HCT116 (cell line): ENCODE measurements around the gene C2. TPM values are rescaled to one million over a fixed set of nuclear protein-coding genes. Genes with fewer than 3 reads are reported as not detected.
"Not testable (repeated sequence)": the region's sequence is repeated elsewhere in the genome, so short reads cannot be mapped to it uniquely, and the experiment has no call there.

ENCODE experiments used
- ATAC-seq: fragments of 200-7000 bp; cut with Tn5 transposase; 2 replicates; pipeline ENCODE4 v1.9.1; 2020; ENCODE audit warnings: mild to moderate bottlenecking, moderate library complexity
- BruUV-seq: library from RNA; stranded (reverse); fragments of 400-500 nt; replicated peaks from 2 replicates; lab custom pipeline; 2021; lab: Mats Ljungman, UMichigan
- CTCF ChIA-PET: fragments of 300-600 bp; sonication (Branson Sonifier 250); formaldehyde crosslinking; loops from one replicate; lab custom pipeline; 2021; ENCODE audit warnings: antibody characterized with exemption; lab: Charles Lee
- POLR2A ChIA-PET: fragments of 300-600, 350-600 bp; sonication (Branson Sonifier 250); formaldehyde crosslinking; loops from one replicate; lab custom pipeline; 2021; ENCODE audit warnings: antibody characterized with exemption; lab: Charles Lee
- RAD21 ChIA-PET, 2 experiments: fragments of 300-600 bp; sonication (Branson Sonifier 250); formaldehyde crosslinking; loops; one replicate each; lab custom pipeline; 2023; ENCODE audit warnings: low total read pairs in 2 of 2; ENCODE audit not compliant: uncharacterized antibody in 2 of 2, unreplicated experiment in 2 of 2, low non-redundant PET in 1 of 2; lab: Charles Lee
- DNase-seq: peaks from one replicate; pipeline ENCODE4 v3.0.0-alpha.2; 2010; ENCODE audit warnings: low read depth, low spot score
- H2AFZ ChIP-seq: fragments of 200-600 bp; shearing (Covaris generic), sonication (generic); 2 replicates; pipeline ENCODE4 v1.6.1; 2017; ENCODE audit warnings: low read depth, mixed run types, mixed read lengths, antibody characterized with exemption, low read length; ENCODE audit not compliant: poor library complexity, severe bottlenecking
- H3K27ac ChIP-seq: 2 replicates; pipeline ENCODE4 v1.5.1; 2012; ENCODE audit warnings: low read depth, low read length
- H3K27me3 ChIP-seq: fragments of 200-600 bp; sonication (generic); 2 replicates; pipeline ENCODE4 v1.6.1; 2016; ENCODE audit warnings: mixed run types, low read length, mixed read lengths; ENCODE audit not compliant: insufficient read depth
- H3K36me3 ChIP-seq, 2 experiments: fragments of 200-500 bp in 1 of 2; fragments of 200-600 bp in 1 of 2; sonication (Bioruptor generic) in 1 of 2; sonication (generic) in 1 of 2; 2 replicates each; pipeline versions ENCODE4 v1.5.1 to v1.6.1; 2014 to 2016; ENCODE audit warnings: low read length in 2 of 2, inconsistent platforms in 1 of 2, mixed read lengths in 1 of 2, mixed run types in 1 of 2; ENCODE audit not compliant: insufficient read depth in 2 of 2, control insufficient read depth in 1 of 2
- H3K4me1 ChIP-seq, 2 experiments: fragments of 200-600 bp in 1 of 2; sonication (generic) in 1 of 2; 2 replicates each; pipeline versions ENCODE4 v1.5.1 to v1.6.1; 2012 to 2017; ENCODE audit warnings: low read length in 2 of 2, inconsistent platforms in 1 of 2, mild to moderate bottlenecking in 1 of 2, mixed read lengths in 1 of 2, mixed run types in 1 of 2, moderate library complexity in 1 of 2; ENCODE audit not compliant: insufficient read depth in 2 of 2, control insufficient read depth in 1 of 2
- H3K4me2 ChIP-seq: fragments of 200-600 bp; sonication (generic); 2 replicates; pipeline ENCODE4 v1.6.1; 2017; ENCODE audit warnings: mixed run types, low read length, mixed read lengths
- H3K4me3 ChIP-seq, 2 experiments: fragments of 200-600 bp in 1 of 2; sonication (generic) in 1 of 2; replicated peaks in 1 of 2; 2 replicates each; pipeline ENCODE4 v1.5.1; 2011 to 2016; ENCODE audit warnings: low read length in 2 of 2, control low read depth in 1 of 2, low read depth in 1 of 2, mild to moderate bottlenecking in 1 of 2, mixed read lengths in 1 of 2, mixed run types in 1 of 2
- H3K79me2 ChIP-seq: fragments of 200-600 bp; sonication (generic); 2 replicates; pipeline ENCODE4 v1.6.1; 2017; ENCODE audit warnings: mild to moderate bottlenecking, mixed run types, low read length, moderate library complexity, mixed read lengths; ENCODE audit not compliant: insufficient read depth
- H3K9ac ChIP-seq: fragments of 200-600 bp; sonication (generic); 2 replicates; pipeline ENCODE4 v1.6.1; 2016; ENCODE audit warnings: low read length, mixed read lengths
- H3K9me2 ChIP-seq: fragments of 200-600 bp; sonication (generic), shearing (Covaris generic); 2 replicates; pipeline ENCODE4 v1.6.1; 2017; ENCODE audit warnings: mixed run types, mild to moderate bottlenecking, moderate library complexity; ENCODE audit not compliant: insufficient read depth
- H3K9me3 ChIP-seq, 2 experiments: fragments of 200-500 bp in 1 of 2; fragments of 200-600 bp in 1 of 2; sonication (Bioruptor generic) in 1 of 2; sonication (generic) in 1 of 2; 2 replicates each; pipeline ENCODE4 v1.6.1; 2014 to 2017; ENCODE audit warnings: low read length in 2 of 2, mixed read lengths in 2 of 2, inconsistent platforms in 1 of 2, low read depth in 1 of 2, mild to moderate bottlenecking in 1 of 2, mixed run types in 1 of 2, moderate library complexity in 1 of 2; ENCODE audit not compliant: control insufficient read depth in 1 of 2, insufficient read depth in 1 of 2
- H4K20me1 ChIP-seq: fragments of 200-600 bp; sonication (generic), shearing (Covaris generic); 2 replicates; pipeline ENCODE4 v1.6.1; 2017; ENCODE audit warnings: mixed run types, mild to moderate bottlenecking, moderate library complexity; ENCODE audit not compliant: insufficient read depth
- CBX3 ChIP-seq: IDR thresholded peaks from 2 replicates; pipeline ENCODE4 v1.6.1; 2012; ENCODE audit warnings: low read depth
- CEBPB ChIP-seq: IDR thresholded peaks from 2 replicates; pipeline ENCODE4 v1.6.1; 2012; ENCODE audit warnings: low read depth
- CTCF ChIP-seq, 3 experiments: fragments of 200-600 bp in 1 of 3; sonication (generic) in 1 of 3; IDR thresholded peaks in 2 of 3; conservative IDR thresholded peaks in 1 of 3; 2 replicates each; pipeline ENCODE4 v1.5.1; 2012 to 2017; ENCODE audit warnings: low read depth in 2 of 3, low read length in 2 of 3, antibody characterized with exemption in 1 of 3, borderline replicate concordance in 1 of 3, control low read depth in 1 of 3, mild to moderate bottlenecking in 1 of 3, mixed read lengths in 1 of 3, mixed run types in 1 of 3, moderate library complexity in 1 of 3; ENCODE audit not compliant: insufficient read depth in 1 of 3
- EGR1 ChIP-seq: IDR thresholded peaks from 2 replicates; pipeline ENCODE4 v1.6.1; 2012; ENCODE audit warnings: low read depth
- ELF1 ChIP-seq: IDR thresholded peaks from 2 replicates; pipeline ENCODE4 v1.6.1; 2012; ENCODE audit warnings: low read depth, borderline replicate concordance
- EZH2 ChIP-seq: fragments of 200-600 bp; sonication (generic); IDR thresholded peaks from 2 replicates; pipeline ENCODE4 v1.6.1; 2017; ENCODE audit warnings: antibody characterized with exemption, mixed run types
- EZH2phosphoT487 ChIP-seq: fragments of 200-600 bp; IDR thresholded peaks from 2 replicates; pipeline ENCODE4 v1.6.1; 2018; ENCODE audit warnings: antibody characterized with exemption, borderline replicate concordance
- FOSL1 ChIP-seq: IDR thresholded peaks from 2 replicates; pipeline ENCODE4 v1.6.1; 2012; ENCODE audit warnings: low read depth
- JUND ChIP-seq: IDR thresholded peaks from 2 replicates; pipeline ENCODE4 v1.6.1; 2012
- MAX ChIP-seq: IDR thresholded peaks from 2 replicates; pipeline ENCODE4 v1.6.1; 2012
- POLR2AphosphoS5 ChIP-seq: IDR thresholded peaks from 2 replicates; pipeline ENCODE4 v1.6.1; 2011; ENCODE audit warnings: mild to moderate bottlenecking, low read depth, low read length, moderate library complexity
- RAD21 ChIP-seq: IDR thresholded peaks from 2 replicates; pipeline ENCODE4 v1.6.1; 2012; ENCODE audit warnings: low read depth, mild to moderate bottlenecking
- SIN3A ChIP-seq: IDR thresholded peaks from 2 replicates; pipeline ENCODE4 v1.6.1; 2012; ENCODE audit warnings: low read depth
- SRF ChIP-seq: IDR thresholded peaks from 2 replicates; pipeline ENCODE4 v1.6.1; 2012; ENCODE audit warnings: low read depth
- TCF7L2 ChIP-seq: IDR thresholded peaks from 2 replicates; pipeline ENCODE4 v1.7.0; 2011; ENCODE audit warnings: borderline replicate concordance, inconsistent platforms; ENCODE audit not compliant: insufficient read depth, insufficient read length; ENCODE audit errors: extremely low read depth
- YY1 ChIP-seq: IDR thresholded peaks from 2 replicates; pipeline ENCODE4 v1.6.1; 2011; ENCODE audit warnings: low read length, low read depth, moderate library complexity, mild to moderate bottlenecking; ENCODE audit not compliant: insufficient replicate concordance; ENCODE audit errors: extremely low read depth
- ZBTB33 ChIP-seq: IDR thresholded peaks from 2 replicates; pipeline ENCODE4 v1.6.1; 2011; ENCODE audit warnings: mild to moderate bottlenecking, low read length, moderate library complexity; ENCODE audit not compliant: insufficient replicate concordance; ENCODE audit errors: extremely low read depth
- intact Hi-C: fragments of 100-400 bp; cut with micrococcal nuclease; formaldehyde crosslinking; loops from 2 replicates; pipeline ENCODE4 v1.10.0; 2022
- total RNA-seq: library from RNA; stranded (reverse); gene quantifications from one replicate; pipeline ENCODE4 v1.2.1, GENCODE V29; 2021; ENCODE audit not compliant: unreplicated experiment

C2 gene
- total RNA-seq, 1 experiment from 2014 or later = 3.1 TPM

GRCh38 chr6:31907158-31907813 is 20.2 kb upstream of the C2 start:
- Histone ChIP-seq H3K4me2 (peak overlapping the region; percentile 44; the same call in 1 of the 2 replicates), H3K4me1 (peaks cover 42 to 66% of the 10 kb centered on the region in 2 experiments), H3K27ac (no peak overlapping the region), H3K27me3 (no peaks in the 10 kb centered on the region), H3K36me3 (no peaks in the 10 kb centered on the region), H2AFZ (no peak overlapping the region), H3K4me3 (no peak overlapping the region), H3K9me2 (no peaks in the 10 kb centered on the region), H3K79me2 (no peaks in the 10 kb centered on the region), H4K20me1 (no peaks in the 10 kb centered on the region), H3K9me3 (no peaks in the 10 kb centered on the region)
- no TSS peak for BruUV-seq
- POLR2A ChIA-PET = no interaction called here
- no peak for DNase-seq
- RAD21 ChIA-PET = no interaction called here
- no peak for ATAC-seq
- intact Hi-C loops = no loop called here
- TF ChIP-seq SIN3A (no peak), ELF1 (no peak), POLR2AphosphoS5 (no peak), ZBTB33 (no peak), TCF7L2 (no peak), CBX3 (no peak), CEBPB (no peak), YY1 (no peak), FOSL1 (no peak), EGR1 (no peak), RAD21 (no peak), MAX (no peak), SRF (no peak), EZH2 (no peak), EZH2phosphoT487 (no peak), JUND (no peak), CTCF (IDR thresholded peaks at IDR 0.05 in 2 of 3, conservative IDR thresholded peaks at IDR 0.05 in 1 of 3; ENCODE audit: borderline replicate concordance in 1 of 3, insufficient read depth in 1 of 3, low read depth in 2 of 3, low read length in 2 of 3) (no peak)
- TF ChIP-seq, all 23 proteins: peak for 0
- CTCF ChIA-PET = interaction anchor here (1.2 kb wide), 1 partner anchor 45 kb away, joined by 4 read pairs; no protein-coding TSS in a partner anchor
- no peak overlapping the region for H3K9ac ChIP-seq

- DNase-seq, H3K27ac ChIP-seq, H3K79me2 ChIP-seq, RAD21 ChIA-PET, POLR2A ChIA-PET, H4K20me1 ChIP-seq, H3K9me2 ChIP-seq, H3K9ac ChIP-seq, H3K9me3 ChIP-seq, BruUV-seq, H3K4me3 ChIP-seq, H3K27me3 ChIP-seq, ATAC-seq, intact Hi-C loops, CTCF ChIA-PET, H3K36me3 ChIP-seq: not testable (repeated sequence)
- Histone ChIP-seq H3K4me2 (peak overlapping the region; percentile 44), H3K4me1 (peaks cover 42 to 66% of the 10 kb centered on the region in 2 experiments), H2AFZ (peak overlapping the region; percentile 19)
Observed at GRCh38 chr6:31908255-31908654, 19.3 kb upstream of the C2 start.
